K562 (cell line): ENCODE measurements around the gene UMAD1. TPM values are rescaled to one million over a fixed set of nuclear protein-coding genes. Genes with fewer than 3 reads are reported as not detected.

ENCODE experiments used
- ATAC-seq: fragments of 200-7000 bp; cut with Tn5 transposase; 3 replicates; pipeline ENCODE4 v1.9.1; 2020; ENCODE audit warnings: moderate library complexity
- BruUV-seq: library from RNA; stranded (reverse); fragments of 400-500 nt; replicated peaks from 2 replicates; lab custom pipeline; 2021; lab: Mats Ljungman, UMichigan
- CTCF ChIA-PET: fragments of 300-600 bp; formaldehyde crosslinking; extraction: SDS; loops from one replicate; lab custom pipeline; 2021; ENCODE audit warnings: low intra/inter-chr PET ratio; lab: Yijun Ruan, JAX
- POLR2A ChIA-PET: fragments of 300-600, 350-650 bp; sonication (Branson Sonifier 250); formaldehyde crosslinking; extraction: SDS; loops from one replicate; lab custom pipeline; 2021; ENCODE audit warnings: antibody characterized with exemption, inconsistent platforms; lab: Yijun Ruan, JAX
- DNase-seq, 4 experiments: peaks; one replicate each; pipeline versions ENCODE4 v3.0.0 to v3.0.0-alpha.2; 2011 to 2018; ENCODE audit warnings: low spot score in 3 of 4, mixed read lengths in 3 of 4; ENCODE audit errors: extremely low read depth in 1 of 4
- FAIRE-seq: peaks from 2 replicates; lab custom pipeline; 2011; peaks lifted over from hg19 to GRCh38; lab: Jason Lieb, UNC
- H2AFZ ChIP-seq: 2 replicates; pipeline ENCODE4 v1.6.0; 2011; ENCODE audit warnings: low read depth, low read length, control low read depth, inconsistent platforms
- H3K27ac ChIP-seq: fragments of 200-600 bp; 3 replicates; pipeline ENCODE4 v1.8.0; 2011; ENCODE audit warnings: low read depth, mild to moderate bottlenecking, control low read depth, inconsistent platforms, low read length, moderate library complexity, mixed read lengths; ENCODE audit errors: extremely low read depth
- H3K27me3 ChIP-seq, 2 experiments: fragments of 300-600 bp in 1 of 2; 2 replicates in 1 of 2; 3 replicates in 1 of 2; pipeline versions ENCODE4 v1.6.0 to v1.8.0; 2011; ENCODE audit warnings: inconsistent platforms in 2 of 2, low read length in 2 of 2, mild to moderate bottlenecking in 1 of 2, mixed read lengths in 1 of 2, moderate library complexity in 1 of 2; ENCODE audit not compliant: control insufficient read depth in 2 of 2, insufficient read depth in 2 of 2
- H3K36me3 ChIP-seq: fragments of 300-600 bp; 3 replicates; pipeline ENCODE4 v1.8.0; 2011; ENCODE audit warnings: mild to moderate bottlenecking, low read length, inconsistent platforms; ENCODE audit not compliant: control insufficient read depth, insufficient read depth
- H3K4me1 ChIP-seq, 2 experiments: fragments of 200-600 bp in 1 of 2; replicated peaks in 1 of 2; 2 replicates in 1 of 2; 3 replicates in 1 of 2; pipeline versions ENCODE4 v1.5.1 to v1.8.0; 2011; ENCODE audit warnings: inconsistent platforms in 2 of 2, low read length in 2 of 2, mild to moderate bottlenecking in 1 of 2, mixed read lengths in 1 of 2, moderate library complexity in 1 of 2; ENCODE audit not compliant: control insufficient read depth in 2 of 2, insufficient read depth in 2 of 2
- H3K4me2 ChIP-seq: 2 replicates; pipeline ENCODE4 v1.6.1; 2011; ENCODE audit warnings: low read length, control low read depth, inconsistent platforms, mixed read lengths; ENCODE audit not compliant: insufficient read depth
- H3K4me3 ChIP-seq: fragments of 200-600 bp; sonication (generic), shearing (Covaris generic); 2 replicates; pipeline ENCODE4 v1.5.1; 2016; ENCODE audit warnings: control low read depth, inconsistent platforms
- H3K79me2 ChIP-seq: fragments of 200-600 bp; 3 replicates; pipeline ENCODE4 v1.8.0; 2011; ENCODE audit warnings: low read length, inconsistent platforms; ENCODE audit not compliant: control insufficient read depth, insufficient read depth
- H3K9ac ChIP-seq, 2 experiments: 2 replicates each; pipeline versions ENCODE4 v1.6.0 to v1.6.1; 2011; ENCODE audit warnings: low read depth in 2 of 2, low read length in 2 of 2, control low read depth in 1 of 2, inconsistent platforms in 1 of 2, mild to moderate bottlenecking in 1 of 2, mixed read lengths in 1 of 2; ENCODE audit not compliant: insufficient read depth in 1 of 2
- H3K9me1 ChIP-seq: one replicate; pipeline ENCODE4 v1.6.0; 2011; ENCODE audit warnings: inconsistent platforms, mild to moderate bottlenecking, low read length, moderate library complexity; ENCODE audit not compliant: control insufficient read depth, insufficient read depth
- H3K9me3 ChIP-seq: replicated peaks from 2 replicates; pipeline ENCODE4 v1.5.1; 2011; ENCODE audit warnings: low read depth, low read length, inconsistent platforms; ENCODE audit not compliant: control insufficient read depth, insufficient read depth
- H4K20me1 ChIP-seq: replicated peaks from 2 replicates; pipeline ENCODE4 v1.6.1; 2011; ENCODE audit warnings: low read length, inconsistent platforms, mixed read lengths; ENCODE audit not compliant: control insufficient read depth, insufficient read depth
- ASH1L ChIP-seq: fragments of 450-650 bp; IDR thresholded peaks from 2 replicates; pipeline ENCODE4 v1.6.1; 2018; ENCODE audit warnings: borderline replicate concordance, mild to moderate bottlenecking, low read depth; ENCODE audit not compliant: partially characterized antibody
- CHD4 ChIP-seq: fragments of 200-600 bp; sonication (generic); IDR thresholded peaks from 3 replicates; pipeline ENCODE4 v1.6.1; 2012; ENCODE audit warnings: low read depth, mild to moderate bottlenecking, mixed read lengths, low read length, inconsistent platforms; ENCODE audit not compliant: insufficient read depth, insufficient replicate concordance, poor library complexity, severe bottlenecking
- ELK1 ChIP-seq: sonication (generic); formaldehyde crosslinking; IDR thresholded peaks from 2 replicates; pipeline ENCODE4 v1.8.1; 2022; ENCODE audit warnings: missing genetic modification reagents
- JUND ChIP-seq, 2 experiments: IDR thresholded peaks; 2 replicates in 1 of 2; 3 replicates in 1 of 2; pipeline ENCODE4 v1.6.1; 2011; ENCODE audit warnings: borderline replicate concordance in 2 of 2, low read depth in 2 of 2, low read length in 2 of 2, improper control_type of control experiment in 1 of 2, missing biosample characterization in 1 of 2, missing genetic modification characterization in 1 of 2, missing genetic modification reagents in 1 of 2
- POLR2AphosphoS2 ChIP-seq: IDR thresholded peaks from 2 replicates; pipeline ENCODE4 v1.6.1; 2012; ENCODE audit warnings: low read length, improper control_type of control experiment
- POLR2AphosphoS5 ChIP-seq: IDR thresholded peaks from 2 replicates; pipeline ENCODE4 v1.6.1; 2011; ENCODE audit warnings: mild to moderate bottlenecking, low read depth, low read length, moderate library complexity; ENCODE audit not compliant: control insufficient read depth, insufficient read depth
- TRIM24 ChIP-seq, 2 experiments: fragments of 450-650 bp; IDR thresholded peaks; 2 replicates each; pipeline ENCODE4 v1.6.1; 2016
- ZBTB8A ChIP-seq: fragments of 450-650 bp; IDR thresholded peaks from 2 replicates; pipeline ENCODE4 v1.6.1; 2018; ENCODE audit warnings: mild to moderate bottlenecking, moderate library complexity; ENCODE audit not compliant: partially characterized antibody
- ZNF668 ChIP-seq: fragments of 250-450 bp; sonication (Bioruptor Pico); IDR thresholded peaks from 2 replicates; pipeline ENCODE4 v1.8.0; 2022; ENCODE audit warnings: mild to moderate bottlenecking, inconsistent platforms
- ZNF785 ChIP-seq: fragments of 250-450 bp; sonication (Bioruptor Pico); IDR thresholded peaks from 2 replicates; pipeline ENCODE4 v1.4.0; 2020; ENCODE audit warnings: mild to moderate bottlenecking
- WGBS: fragments of 100-300 bp; shearing (Covaris generic); methylation state at CpG from one replicate; pipeline ENCODE4 v1.1.6; 2016; ENCODE audit warnings: low coverage, mixed read lengths; ENCODE audit not compliant: insufficient coverage; ENCODE audit errors: missing lambda C conversion rate; 5-methylcytosine and 5-hydroxymethylcytosine counted together
- in situ Hi-C: fragments of 300-500 bp; cut with MboI; formaldehyde crosslinking; loops from 4 replicates; pipeline ENCODE4 v1.15.0; 2018; ENCODE audit warnings: inconsistent platforms, mixed read lengths
- intact Hi-C: fragments of 100-400 bp; cut with micrococcal nuclease; formaldehyde crosslinking; loops from 2 replicates; pipeline ENCODE4 v1.14.2; 2022
- polyA plus RNA-seq, 8 experiments: library from polyadenylated mRNA; depleted of rRNA in 4 of 8; stranded (reverse) in 5 of 8; unstranded in 3 of 8; fragments of >200 nt; fragmentation: Nextera tagmentation in 2 of 8; fragmentation: Illumina TruSeq in 1 of 8; extraction: Ambion mirVana in 2 of 8; extraction: Trizol in 1 of 8; gene quantifications; 2 replicates each; pipeline versions ENCODE4 v1.2.1 to v1.2.3, GENCODE V29; 2011 to 2014; ENCODE audit warnings: inconsistent platforms in 1 of 8, missing spikeins in 1 of 8
- total RNA-seq, 7 experiments: library from RNA; depleted of rRNA in 6 of 7; stranded (reverse); fragments of >200 nt in 6 of 7; fragmentation: Illumina TruSeq in 2 of 7; extraction: Trizol in 2 of 7; gene quantifications; 2 replicates each; pipeline versions ENCODE4 v1.2.1 to v1.2.3, GENCODE V29; 2011 to 2021; ENCODE audit warnings: low replicate concordance in 1 of 7

The UMAD1 gene
- total and polyA plus RNA-seq, 9 of the 15 experiments (the other 6 are each of a cell fraction or from before 2014, with no cell fraction given), result 9.0 to 26.7 (median 13.3) TPM

DNA sequence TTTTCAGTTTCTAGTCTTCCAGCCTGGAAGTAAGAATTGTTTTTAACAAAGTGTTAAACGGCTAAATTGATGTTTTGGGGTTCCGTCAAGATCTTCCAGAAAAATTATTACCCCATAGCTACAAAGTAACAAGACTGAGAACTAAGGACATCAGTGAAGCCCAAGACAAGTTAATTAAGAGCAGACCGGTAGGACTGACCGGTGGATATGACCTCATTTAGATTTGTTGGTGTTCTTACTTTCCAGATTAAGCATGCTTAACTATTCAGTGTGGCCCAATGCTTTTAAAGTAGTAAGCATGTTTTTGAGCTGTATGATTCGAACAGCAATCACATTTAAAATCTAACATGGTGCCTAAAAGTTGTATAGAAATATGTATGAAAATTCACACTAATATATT is 151.0 kb downstream of the UMAD1 start:
- POLR2A ChIA-PET, result no interaction called here
- Histone ChIP-seq H3K36me3 (no peaks in the 10 kb centered on the region), H3K4me3 (no peak overlapping the region), H2AFZ (no peak overlapping the region), H3K9ac (no peak overlapping the region), H3K4me2 (no peak overlapping the region), H3K9me1 (no peaks in the 10 kb centered on the region), H3K4me1 (no peaks in the 10 kb centered on the region; a peak in 1 of 5 replicates), H4K20me1 (no peaks in the 10 kb centered on the region; the same call in 1 of the 2 replicates), H3K27ac (no peak overlapping the region), H3K27me3 (no peaks in the 10 kb centered on the region), H3K79me2 (no peaks in the 10 kb centered on the region), H3K9me3 (no peaks in the 10 kb centered on the region)
- no peak for TF ChIP-seq JUND (IDR thresholded peaks at IDR 0.05; ENCODE audit: borderline replicate concordance, low read depth, low read length)
- no peak for TF ChIP-seq JUND (tag; IDR thresholded peaks at IDR 0.05; ENCODE audit: borderline replicate concordance, low read depth, low read length)
- no peak for TF ChIP-seq CHD4
- no peak for TF ChIP-seq POLR2AphosphoS5
- TF ChIP-seq POLR2AphosphoS2, result no peak
- TF ChIP-seq TRIM24 (IDR thresholded peaks at IDR 0.05), result no peak
- TF ChIP-seq ZNF668, result no peak
- no peak for TF ChIP-seq ZBTB8A
- no peak for TF ChIP-seq ZNF785 (CRISPR knock-in tag)
- no peak for TF ChIP-seq ELK1 (CRISPR knock-in tag)
- no peak for TF ChIP-seq ASH1L
- CTCF ChIA-PET, result no interaction called here
- FAIRE-seq (no peak), ATAC-seq (no peak), DNase-seq (no peak)
- in situ Hi-C loops, result no loop called here
- no TSS peak for BruUV-seq
- WGBS, result 63% methylated on average over 5 of the region's 5 CpGs
- intact Hi-C loops, result no loop called here
